Measurements from ENCODE around the gene IQCN.

Gene IQCN

DNA sequence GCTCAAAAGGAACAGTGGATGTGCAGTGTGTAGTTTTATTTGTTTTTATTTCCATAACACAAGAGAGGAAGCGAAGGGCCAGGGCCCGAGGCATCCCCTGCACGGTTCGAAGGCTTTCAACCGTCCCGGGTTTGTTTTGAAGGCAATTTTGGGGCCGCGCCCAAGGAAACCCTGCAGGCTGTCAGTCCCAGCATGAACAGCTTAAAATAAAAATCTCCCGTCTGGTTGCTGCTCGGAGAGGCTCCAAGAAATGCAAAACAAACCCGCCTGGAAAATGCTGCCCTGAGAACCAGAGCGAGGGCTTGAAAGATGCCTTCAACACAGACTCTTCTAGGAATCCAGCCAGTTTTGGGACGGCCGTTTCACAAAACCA is 32.6 kb upstream of the IQCN start:
- no peak for DNase-seq (ENCODE audit: low read depth)

DNA sequence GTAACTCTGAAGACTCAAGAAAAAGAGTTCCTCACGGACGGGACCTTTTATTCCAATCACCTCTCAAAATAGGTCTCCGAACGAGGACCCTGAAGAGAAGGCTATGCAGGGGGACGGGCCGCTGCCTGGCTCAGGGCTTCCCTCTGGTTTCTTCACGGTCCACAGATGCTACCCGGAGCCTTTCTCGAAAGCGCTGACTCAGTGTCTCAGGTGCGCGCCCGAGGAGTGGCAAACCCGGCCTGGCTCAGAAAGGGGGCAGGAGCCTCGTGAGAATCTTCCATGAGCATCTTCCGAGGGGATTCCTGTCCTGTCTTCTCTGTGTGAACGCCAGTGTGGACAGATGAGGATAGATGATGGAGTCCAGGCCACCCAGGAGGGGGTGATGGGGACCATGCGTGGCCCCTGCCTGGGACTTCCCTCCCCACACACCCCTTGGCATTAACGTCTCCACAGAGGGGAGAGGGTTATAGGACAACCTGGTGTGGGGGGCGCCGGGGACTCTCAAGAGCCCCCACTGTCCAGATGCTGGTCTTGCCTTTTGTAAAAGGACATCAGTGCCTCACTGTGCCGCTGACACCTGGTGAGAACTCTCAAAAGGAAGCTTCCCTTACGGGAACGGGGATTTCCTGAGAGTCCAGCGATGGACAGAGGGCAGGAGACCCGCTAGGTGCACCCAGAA is 32.1 kb upstream of the IQCN start:
- DNase-seq (ENCODE audit: low read depth) = no peak

DNA sequence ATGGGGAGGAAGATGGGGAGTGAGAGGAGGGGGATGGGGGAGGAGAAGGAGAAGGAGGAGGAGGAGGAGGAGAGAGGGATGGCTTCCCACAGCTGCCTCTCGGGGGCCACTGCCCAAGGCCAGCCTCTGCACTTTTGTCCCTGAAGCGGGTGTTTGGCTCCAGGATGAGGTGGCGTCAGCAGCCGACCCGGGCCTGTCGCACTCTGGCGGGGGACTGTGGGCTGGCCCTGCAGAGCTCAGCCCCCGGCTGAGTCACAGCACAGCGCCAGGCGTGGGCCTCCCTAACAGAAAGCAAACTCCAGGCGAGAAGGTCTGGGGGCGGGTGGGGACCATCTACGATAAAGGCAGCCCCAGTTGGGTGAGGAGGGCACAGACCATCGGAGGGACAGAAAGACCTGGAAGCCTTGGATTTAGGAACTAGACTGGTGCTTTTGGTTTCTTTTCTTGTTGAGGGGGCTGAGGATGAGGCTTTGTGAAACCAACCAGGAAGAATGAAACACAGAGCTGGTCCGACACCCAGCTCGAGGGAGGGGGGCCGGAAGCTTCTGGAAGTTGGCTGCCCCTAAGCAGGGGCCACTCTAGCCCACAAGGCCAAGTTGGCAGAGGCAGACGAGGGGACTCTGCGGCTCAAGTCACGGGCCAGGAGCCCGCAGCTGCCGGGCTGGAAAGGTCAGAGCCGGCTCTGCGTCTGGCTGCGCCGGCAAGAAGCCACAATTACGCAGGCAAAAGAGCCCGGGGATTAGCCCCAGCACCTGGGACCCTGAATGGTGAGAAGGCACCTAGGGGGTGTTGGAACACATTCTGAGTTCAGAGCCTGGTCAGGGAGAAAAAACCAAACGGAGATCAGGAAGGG is 30.4 kb upstream of the IQCN start:
- no peak for DNase-seq (ENCODE audit: low read depth)

DNA sequence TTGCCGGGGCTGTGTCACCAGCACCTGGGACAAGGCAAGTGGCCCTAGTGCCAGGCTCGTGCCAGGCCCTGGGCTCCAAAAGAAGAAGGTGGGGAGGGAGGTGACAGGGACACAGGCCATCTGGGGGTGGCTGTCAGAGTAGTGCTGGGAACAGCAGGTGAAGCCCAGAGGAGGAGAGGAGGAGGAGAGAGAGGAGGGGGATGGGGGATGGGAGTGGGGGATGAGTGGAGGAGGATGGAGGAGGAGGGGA is 29.9 kb upstream of the IQCN start:
- no peak for DNase-seq (ENCODE audit: low read depth)

DNA sequence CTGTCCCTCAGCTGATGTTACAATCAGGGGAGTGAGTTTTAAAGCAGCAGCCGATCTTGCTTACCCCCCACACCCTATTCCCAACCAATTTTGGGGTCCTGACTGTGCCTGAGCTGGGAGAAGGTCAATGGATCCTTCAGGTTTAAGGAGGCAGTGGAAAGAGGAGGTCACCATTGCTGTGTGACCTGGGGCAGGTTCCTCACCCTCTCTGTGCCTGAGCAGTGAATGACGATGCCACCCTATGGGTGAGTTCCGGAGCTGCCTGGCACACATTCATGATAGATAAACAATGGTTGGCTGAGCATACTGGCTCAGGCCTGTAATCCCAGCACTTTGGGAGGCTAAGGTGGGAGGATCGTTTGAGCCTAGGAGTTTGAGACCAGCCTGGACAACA is 27.5 kb upstream of the IQCN start:
- DNase-seq (ENCODE audit: low read depth) = no peak

DNA sequence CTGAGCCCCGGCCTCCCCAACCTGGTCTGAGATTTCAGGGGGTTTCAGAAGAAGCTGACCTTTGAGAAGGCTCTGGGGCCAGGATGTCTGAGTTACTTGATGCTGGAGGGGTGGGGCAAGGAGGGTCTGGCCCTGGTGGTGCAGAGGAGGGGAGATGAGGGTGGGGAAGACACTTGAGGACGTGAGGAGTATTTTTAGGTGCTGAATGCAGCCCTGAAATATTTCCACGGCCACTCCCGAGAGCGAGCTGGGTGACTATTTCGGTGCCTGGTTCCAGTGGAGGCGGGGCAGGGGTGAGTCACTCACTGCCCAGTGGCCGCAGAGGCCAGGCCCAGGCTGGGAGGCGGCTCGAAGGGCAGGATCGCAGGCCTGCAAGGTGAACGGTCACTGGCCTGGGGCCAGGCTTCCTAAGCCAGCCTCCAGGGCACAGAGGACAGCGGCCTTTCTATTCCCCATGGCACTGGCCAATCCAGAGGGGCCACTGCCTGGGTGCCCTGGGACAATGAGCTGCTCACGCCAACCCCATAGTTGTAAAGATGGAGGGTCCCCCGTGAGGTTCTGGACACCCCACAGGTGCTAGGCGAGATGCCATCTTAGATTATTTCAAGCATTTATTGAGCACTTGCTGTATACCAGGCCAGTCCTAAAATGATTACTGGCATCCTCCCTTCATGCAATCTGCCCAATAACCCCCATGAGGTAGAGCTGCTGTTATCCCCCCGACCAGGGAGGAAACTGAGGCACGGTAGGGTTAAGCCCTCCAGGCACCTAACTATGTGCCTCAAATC is 26.9 kb upstream of the IQCN start:
- DNase-seq (ENCODE audit: low read depth) = no peak

DNA sequence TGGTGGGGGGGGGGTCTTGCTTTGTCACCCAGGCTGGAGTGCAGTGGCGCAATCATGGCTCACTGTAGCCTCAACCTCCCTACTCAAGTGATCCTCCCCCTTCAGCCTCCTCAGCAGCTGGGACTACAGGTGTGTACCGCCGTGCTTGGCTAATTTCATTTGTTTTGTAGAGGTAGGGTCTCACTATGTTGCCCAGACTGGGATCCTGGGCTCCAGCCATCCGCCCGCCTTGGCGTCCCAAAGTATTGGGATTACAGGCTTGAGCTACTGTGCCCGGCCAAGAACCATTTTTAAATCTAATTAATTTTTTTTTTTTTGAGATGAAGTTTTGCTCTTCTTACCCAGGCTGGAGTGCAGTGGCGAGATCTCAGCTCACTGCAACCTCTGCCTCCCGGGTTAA is 25.4 kb upstream of the IQCN start:
- DNase-seq (ENCODE audit: low read depth) = no peak

DNA sequence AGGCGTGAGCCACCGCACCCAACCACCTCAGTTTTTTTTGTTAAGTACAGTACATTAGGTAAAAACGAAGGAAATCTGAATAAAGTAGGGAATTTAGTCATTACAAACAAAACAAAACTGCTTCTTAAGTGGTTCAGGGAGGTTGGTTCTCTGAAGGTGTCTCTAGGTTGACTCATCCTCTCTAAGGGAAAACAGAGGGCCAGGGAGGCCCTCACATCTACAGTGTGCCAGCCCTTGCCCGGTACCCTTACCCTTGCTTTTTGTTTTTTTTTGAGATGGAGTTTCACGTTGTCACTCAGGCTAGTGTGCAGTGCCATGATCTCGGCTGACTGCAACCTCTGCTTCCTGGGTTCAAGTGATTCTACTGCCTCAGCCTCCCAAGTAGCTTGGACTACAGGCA is 24.3 kb upstream of the IQCN start:
- no peak for DNase-seq (ENCODE audit: low read depth)

DNA sequence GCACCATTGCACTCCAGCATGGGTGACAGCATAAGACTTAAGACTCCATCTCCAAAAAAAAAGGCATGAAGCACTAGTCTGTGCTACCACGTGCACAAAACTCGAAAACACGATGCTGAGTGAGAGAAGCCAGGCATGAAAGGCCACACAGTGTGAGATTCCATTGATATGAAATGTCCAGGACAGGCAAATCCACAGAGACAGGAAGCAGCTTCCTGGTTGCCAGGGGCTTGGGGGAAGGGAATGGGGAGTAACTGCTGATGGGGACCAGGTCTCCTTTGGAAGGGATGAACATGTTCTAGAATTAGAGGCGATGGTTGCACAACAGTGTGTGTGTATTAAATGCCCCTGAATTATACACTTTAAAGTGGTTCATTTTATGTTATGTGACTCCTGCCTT is 23.1 kb upstream of the IQCN start:
- no peak for DNase-seq (ENCODE audit: low read depth)

DNA sequence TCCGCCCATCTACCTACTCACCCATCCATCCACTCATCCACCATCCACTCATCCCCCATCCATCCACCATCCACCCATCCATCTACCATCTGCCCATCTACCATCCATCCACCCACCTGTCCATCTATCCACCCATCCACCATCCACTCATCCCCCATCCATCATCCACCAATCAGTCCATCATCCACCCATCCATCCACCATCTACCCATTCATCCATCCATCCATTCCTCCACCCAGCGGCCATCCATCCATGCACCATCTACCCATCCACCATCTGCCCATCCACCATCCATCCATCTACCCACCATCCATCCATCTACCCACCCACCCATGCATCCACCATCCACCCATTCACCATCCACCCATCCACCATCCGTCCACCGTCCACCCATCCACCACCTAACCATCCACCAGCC is 20.8 kb upstream of the IQCN start:
- DNase-seq (ENCODE audit: low read depth) = no peak

DNA sequence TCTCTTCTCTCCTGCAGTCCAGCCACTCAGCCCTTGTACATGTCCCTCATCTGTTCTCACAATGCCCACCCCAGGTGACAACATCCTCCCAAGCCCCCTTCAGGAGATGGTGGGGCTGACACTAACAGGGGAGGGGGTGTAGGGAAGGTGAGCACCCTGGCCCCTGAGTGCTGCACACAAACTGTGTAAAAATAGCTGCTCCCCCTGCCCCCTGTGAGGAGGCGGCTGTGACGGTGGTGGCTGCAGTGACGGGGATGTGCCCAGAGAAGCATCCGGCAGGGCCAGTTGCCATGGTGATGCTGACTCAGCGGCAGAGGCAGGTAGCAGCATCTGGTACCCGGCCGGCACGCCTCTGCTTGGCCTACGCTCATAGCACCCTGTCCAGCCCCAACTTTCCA is 20.2 kb upstream of the IQCN start:
- DNase-seq (ENCODE audit: low read depth) = no peak

DNA sequence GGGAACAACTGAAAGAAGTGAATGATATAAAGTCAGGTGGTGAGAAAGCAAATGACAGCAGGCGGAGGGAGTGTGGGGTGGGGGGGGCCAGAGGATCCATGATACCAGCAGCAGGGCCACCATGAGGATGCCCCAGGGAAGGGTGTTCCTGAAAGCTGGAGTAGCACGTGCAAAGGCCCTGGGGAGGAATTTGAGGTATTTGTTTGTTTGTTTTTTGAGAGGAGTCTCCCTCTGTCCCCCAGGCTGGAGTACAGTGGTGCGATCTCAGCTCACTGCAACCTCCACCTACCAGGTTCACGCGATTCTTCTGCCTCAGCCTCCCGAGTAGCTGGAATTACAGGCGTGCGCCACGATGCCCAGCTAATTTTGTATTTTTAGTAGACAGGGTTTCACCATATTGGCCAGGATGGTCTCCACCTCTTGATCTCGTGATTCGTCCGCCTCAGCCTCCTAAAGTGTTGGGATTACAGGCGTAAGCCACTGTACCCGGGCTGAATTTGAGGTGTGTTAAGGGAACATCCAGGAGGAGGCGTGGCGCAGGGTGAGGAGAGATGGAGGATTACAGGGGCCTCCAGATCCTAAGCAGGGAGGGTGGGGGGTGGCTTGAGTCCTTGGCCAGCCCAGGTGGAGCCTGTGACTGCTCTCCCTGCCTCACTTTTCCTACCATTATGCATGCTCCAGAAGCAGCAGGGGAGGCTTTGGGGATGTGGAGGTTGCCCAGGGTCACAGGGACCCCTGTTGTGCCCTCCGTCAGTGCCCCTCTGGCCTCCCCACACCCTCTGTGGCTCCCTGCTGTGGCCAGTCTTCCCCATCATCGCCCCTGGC is 19.6 kb upstream of the IQCN start:
- DNase-seq (ENCODE audit: low read depth) = no peak

DNA sequence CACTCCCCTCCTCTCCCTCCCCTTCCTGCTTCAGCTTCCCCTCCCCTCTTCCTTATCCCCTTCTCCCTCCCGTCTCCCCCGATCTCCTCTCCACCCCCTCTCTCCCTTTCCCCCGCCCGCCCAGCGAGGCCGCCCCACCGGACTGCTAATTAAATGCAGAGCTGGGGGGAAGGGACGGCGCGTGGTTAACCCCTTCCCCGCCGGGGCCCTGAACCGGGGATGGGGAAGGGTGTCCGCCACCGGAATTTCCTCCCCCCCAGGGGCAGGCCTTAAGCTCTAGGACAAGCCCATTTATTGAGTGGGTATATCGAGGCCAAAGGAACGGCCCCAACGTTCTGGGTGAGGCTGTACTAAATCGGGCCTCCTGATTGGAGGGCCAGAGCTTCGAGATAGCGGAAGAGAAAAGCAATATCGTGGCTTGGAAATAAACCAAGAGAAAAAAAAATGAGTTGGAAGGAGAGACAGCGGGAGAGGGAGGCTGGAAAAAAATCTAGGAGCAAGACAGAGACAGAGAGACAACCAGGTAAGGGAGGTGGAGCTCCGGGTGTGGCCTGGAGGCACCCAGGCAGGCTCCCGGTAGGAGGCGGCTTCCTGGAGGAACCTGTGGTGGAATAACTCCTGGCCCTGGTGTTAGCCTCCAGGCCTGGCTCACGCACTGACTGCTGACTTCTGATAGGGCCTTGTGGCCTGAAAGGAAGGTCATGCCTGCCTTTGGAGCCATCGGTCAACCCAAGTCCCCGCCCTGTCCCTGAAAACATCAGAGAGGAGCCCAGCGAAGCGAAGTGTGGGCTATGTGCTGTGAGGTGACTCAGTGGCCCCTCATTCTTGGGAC is 18.8 kb upstream of the IQCN start:
- no peak for DNase-seq (ENCODE audit: low read depth)

DNA sequence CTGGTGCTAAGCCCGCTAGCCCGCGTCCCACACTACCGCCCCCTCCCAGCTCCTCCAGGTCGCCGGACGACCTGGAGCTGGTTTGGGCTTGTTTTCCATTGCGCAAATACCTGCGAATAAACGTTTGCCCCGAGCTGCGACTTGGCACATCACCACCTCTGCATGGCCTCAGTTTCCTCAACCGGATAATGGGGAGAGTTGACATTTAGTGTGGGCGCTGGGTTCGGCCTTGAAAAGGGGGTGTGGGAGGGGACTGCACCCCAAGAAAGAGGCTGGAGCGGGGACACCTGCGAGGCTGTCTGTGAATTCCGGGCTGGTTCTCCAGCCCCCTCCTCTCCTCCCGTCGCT is 18.2 kb upstream of the IQCN start:
- no peak for DNase-seq (ENCODE audit: low read depth)

DNA sequence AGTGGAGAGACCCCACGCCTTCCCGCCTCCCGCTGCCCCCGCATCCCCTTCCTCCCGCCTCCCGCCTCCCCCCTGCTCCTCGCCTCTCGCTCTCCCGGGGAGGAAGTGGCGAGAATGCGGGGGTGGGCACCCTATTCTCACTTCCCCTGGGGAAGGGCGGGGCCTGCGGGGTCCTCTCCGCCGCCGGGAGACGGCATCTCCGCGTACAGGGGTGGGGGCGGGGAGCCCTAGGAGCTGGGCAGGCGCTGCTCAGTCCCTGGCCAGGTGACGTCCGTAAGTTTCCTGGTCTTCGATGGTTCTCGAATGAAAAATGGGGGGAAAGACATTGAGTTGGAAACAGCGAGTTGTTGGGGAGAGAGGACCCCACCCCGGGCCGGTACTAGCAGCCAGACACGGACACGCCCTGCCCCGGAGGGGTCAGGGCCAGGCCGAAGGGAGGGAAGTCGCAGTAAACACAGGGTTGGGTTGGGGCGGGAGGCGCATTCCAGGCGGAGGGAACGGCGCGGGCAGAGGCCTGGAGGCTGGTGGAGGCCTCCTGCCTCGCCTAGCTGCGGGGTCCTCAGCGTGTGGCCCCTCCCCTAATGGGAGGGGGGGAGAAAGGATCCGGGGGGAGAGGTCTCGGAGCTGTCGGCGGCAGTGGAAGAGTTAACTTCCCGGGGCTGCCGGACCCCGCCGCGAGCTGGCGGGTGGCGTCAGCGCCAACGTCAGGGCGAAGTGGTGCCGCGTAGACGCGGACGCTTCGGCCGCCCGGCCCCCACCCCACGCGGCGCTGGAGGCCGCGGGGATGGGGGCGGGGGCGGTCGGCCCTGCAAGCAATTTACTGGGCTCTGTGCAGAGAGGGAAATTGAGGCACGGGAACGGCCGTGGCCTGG is 17.6 kb upstream of the IQCN start:
- no peak for DNase-seq (ENCODE audit: low read depth)

DNA sequence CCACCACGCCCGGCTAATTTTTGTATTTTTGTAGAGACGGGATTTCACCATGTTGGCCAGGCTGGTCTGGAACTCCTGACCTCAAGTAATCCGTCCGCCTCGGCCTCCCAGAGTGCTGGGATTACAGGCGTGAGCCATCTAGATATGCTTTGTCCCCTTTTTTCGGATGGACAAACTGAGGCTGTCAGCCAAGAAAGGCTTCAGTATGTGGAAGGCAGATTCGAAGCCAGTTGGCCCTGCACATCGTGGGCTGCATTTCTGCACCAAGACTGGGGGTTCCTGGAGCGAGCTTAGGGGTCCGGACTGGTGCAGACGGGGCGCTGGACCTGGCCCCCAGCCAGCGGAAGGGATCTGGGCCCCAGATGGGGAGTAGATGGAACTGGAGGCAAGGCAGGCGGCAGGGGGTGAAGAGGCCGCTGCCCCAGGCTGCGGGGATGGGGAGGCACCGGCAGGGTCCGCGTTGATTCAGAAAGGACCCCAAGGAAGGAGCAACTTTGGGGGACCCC is 16.8 kb upstream of the IQCN start:
- no peak for DNase-seq (ENCODE audit: low read depth)

DNA sequence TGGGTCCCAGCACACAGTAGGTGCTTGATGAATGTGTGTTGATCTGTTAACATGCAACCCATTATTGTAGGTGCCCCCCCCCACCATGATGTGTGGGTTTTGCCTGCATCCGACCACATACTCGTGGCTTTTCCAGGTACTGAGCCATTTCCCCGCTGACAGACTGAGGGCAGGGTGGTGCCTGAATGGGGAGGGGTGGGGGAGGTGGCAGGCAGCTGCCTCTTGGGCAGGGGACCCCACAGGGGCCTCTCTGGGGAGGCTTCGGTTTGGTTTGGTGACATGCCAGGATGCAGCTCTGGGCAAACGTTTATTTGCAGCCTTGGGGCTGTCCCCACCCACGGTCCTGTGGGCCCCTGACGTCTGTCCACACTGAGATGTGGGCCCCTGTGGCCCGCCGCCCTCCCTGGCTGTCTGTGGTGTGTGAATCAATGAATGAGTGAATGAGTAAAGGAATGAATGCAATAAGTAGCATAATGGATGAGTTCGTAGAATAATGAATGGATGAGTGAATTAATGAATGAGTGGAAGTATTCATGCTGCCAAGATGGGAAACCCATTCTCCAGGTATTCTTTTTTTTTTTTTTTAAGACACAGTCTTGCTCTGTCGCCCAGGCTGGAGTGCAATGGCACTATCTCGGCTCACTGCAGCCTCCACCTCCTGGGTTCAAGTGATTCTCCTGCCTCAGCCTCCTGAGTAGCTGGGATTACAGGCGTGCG is 16.2 kb upstream of the IQCN start:
- no peak for DNase-seq (ENCODE audit: low read depth)

DNA sequence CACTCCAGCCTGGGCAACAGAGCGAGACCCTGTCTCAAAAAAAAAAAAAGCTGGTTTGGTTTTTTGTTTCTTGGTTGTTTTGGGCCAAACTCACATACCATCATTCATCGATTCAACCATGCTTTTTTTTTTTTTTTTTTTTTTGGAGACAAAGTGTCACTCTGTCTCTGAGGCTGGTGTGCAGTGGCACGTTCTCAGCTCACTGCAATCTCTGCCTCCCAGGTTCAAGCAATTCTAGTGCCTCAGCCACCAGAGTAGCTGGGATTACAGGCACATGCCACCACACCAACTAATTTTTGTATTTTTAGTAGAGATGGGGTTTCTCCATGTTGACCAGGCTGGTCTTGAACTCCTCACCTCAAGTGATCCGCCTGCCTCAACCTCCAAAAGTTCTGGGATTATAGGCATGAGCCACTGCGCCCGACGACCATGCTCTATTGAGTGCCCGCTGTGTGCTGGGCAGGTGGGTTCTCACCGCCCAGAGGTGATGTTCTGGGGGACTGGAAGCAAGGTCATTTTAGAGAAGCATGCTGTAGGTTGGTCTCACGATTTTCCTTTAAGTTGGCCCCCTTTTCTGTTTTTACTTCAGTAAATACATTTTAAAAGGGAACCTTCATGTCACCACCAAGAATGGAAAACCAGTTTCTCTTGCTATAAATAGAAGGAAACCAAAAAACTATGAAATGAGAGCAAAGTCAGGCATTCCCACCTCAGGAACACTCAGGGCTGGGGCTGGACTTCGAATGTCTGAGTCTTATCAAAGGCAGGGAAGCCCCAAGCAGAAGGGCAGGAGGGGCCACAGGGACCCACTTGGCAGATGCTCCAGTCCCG is 15.4 kb upstream of the IQCN start:
- DNase-seq (ENCODE audit: low read depth) = no peak

Data from HS-5 (cell line).